AG04450 (cell line): ENCODE data around the gene C1orf52. TPM values are rescaled to one million over a fixed set of nuclear protein-coding genes. Genes with fewer than 3 reads are reported as not detected.

ENCODE experiments used
- CTCF ChIA-PET: fragments of 300-600, 350-600 bp; formaldehyde crosslinking; extraction: SDS; loops from one replicate; lab custom pipeline; 2022; ENCODE audit warnings: antibody characterized with exemption, inconsistent platforms; lab: Charles Lee
- POLR2A ChIA-PET: fragments of 350-600 bp; formaldehyde crosslinking; extraction: SDS; loops from one replicate; lab custom pipeline; 2021; ENCODE audit warnings: antibody characterized with exemption, inconsistent platforms; lab: Yijun Ruan, JAX
- DNase-seq: peaks from one replicate; pipeline ENCODE4 v3.0.0-alpha.2; 2011; ENCODE audit warnings: low read depth, low spot score
- H3K27ac ChIP-seq: one replicate; pipeline ENCODE4 v1.5.1; 2012; ENCODE audit warnings: low read depth, low read length, control low read depth
- H3K27me3 ChIP-seq: one replicate; pipeline ENCODE4 v1.6.0; 2012; ENCODE audit warnings: low read length; ENCODE audit not compliant: control insufficient read depth, insufficient read depth
- H3K4me3 ChIP-seq: 2 replicates; pipeline ENCODE4 v1.5.1; 2011; ENCODE audit warnings: mild to moderate bottlenecking, low read depth, low read length, control low read depth
- H3K9me3 ChIP-seq: 2 replicates; pipeline ENCODE4 v1.5.1; 2012; ENCODE audit warnings: low read length; ENCODE audit not compliant: control insufficient read depth, insufficient read depth
- polyA plus RNA-seq: library from polyadenylated mRNA; depleted of rRNA; stranded (reverse); fragments of >200 nt; gene quantifications from 2 replicates; pipeline ENCODE4 v1.2.3, GENCODE V29; 2011; rRNA removed
- small RNA-seq: library from RNA; depleted of rRNA; stranded (forward); fragments of <200 nt; gene quantifications from one replicate; pipeline ENCODE3, GENCODE V24; 2012; ENCODE audit warnings: low read depth; ENCODE audit not compliant: insufficient read length
- TF ChIP-seq, protein P1 (sequence below): IDR thresholded peaks from 2 replicates; pipeline ENCODE4 v1.5.1; 2011; ENCODE audit warnings: low read depth, low read length, control low read depth, inconsistent platforms

The C1orf52 gene
- polyA plus RNA-seq, 1 experiment = 31.2 TPM

DNA sequence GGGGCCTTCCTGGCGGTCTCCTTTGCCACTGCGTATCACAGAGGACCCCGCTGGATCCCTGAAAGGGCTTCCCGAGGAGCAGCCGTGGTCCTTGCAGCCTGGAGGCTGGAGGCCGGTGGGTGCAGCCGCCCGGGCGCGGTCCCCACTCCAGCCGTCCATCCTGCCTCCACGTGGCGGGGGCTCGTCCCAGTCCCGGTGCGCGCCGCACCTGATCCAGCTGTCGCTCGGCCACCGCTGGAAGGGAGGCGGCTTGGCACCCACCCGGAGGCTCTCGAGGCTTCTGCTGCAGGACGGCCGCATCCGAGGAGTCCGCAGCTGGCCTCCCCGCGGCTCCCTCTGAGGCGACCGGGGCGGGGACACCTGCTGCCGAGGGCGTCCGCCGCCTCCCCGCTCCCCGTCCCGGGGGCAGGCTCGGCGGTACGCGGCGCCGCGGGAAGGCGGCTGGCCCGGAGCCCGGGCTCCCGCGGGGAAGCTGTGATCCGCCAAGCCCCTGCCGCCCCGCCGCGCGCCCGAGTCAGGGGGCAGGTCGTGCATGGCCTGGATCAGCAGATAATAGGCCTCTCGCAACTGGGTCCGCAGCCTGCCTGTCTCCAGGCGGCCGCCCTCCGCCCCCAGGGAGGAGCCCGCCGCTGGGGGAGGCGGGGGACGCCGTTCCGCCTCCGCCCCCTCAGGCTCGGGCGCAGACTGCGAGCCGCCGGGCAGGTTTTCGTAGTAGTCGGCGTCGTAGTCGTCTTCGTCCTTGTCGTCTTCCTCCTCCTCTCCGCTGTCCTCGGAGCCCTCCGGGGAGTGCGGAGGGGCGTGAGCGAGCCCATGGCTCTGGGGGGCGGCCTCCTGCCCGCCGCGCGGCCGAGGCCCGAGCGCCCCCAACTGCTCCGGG is 58.8 kb downstream of the C1orf52 start, which contains the start of gene SYDE2:
TSS of gene SYDE2 (minus strand) at position 554 of the 877 bp plus-strand sequence. CDS start at position 534, 20 bp downstream.
- no peaks in the 10 kb centered on the region for H3K9me3 ChIP-seq
- H3K4me3 ChIP-seq = peak within 1 kb of the TSS; percentile 79
- ChIA-PET CTCF (interaction anchor here (1.7 to 2.0 kb wide), 3 partner anchors 54 to 256 kb away, joined by 6 to 11 read pairs (median 8); partner anchors contain the start of gene C1orf52), POLR2A (interaction anchor here (0.6 to 1.1 kb wide), 3 partner anchors 18 to 256 kb away, joined by 3 to 4 read pairs (median 3); no protein-coding TSS in a partner anchor)
- TF ChIP-seq, protein P1, sequence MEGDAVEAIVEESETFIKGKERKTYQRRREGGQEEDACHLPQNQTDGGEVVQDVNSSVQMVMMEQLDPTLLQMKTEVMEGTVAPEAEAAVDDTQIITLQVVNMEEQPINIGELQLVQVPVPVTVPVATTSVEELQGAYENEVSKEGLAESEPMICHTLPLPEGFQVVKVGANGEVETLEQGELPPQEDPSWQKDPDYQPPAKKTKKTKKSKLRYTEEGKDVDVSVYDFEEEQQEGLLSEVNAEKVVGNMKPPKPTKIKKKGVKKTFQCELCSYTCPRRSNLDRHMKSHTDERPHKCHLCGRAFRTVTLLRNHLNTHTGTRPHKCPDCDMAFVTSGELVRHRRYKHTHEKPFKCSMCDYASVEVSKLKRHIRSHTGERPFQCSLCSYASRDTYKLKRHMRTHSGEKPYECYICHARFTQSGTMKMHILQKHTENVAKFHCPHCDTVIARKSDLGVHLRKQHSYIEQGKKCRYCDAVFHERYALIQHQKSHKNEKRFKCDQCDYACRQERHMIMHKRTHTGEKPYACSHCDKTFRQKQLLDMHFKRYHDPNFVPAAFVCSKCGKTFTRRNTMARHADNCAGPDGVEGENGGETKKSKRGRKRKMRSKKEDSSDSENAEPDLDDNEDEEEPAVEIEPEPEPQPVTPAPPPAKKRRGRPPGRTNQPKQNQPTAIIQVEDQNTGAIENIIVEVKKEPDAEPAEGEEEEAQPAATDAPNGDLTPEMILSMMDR = no peak
- H3K27me3 ChIP-seq = no peaks in the 10 kb centered on the region
- DNase-seq = no peak
- peak within 1 kb of the TSS; percentile 39 for H3K27ac ChIP-seq

Small RNA genes within 50 kb of the gene (small RNA-seq; reads per million reads assigned to genes)
- not detected for gene RF00019

Other genes with a start within 250 kb of the C1orf52 start
- 0.05 TPM in 2 replicates for gene MCOLN3, start 211.2 kb downstream of the C1orf52 start, polyA plus RNA-seq
- 4.7 and 5.7 TPM in 2 replicates for gene SYDE2, start 58.6 kb downstream of the C1orf52 start, polyA plus RNA-seq
- 17.2 and 19.4 TPM in 2 replicates for gene BCL10, start 17.0 kb upstream of the C1orf52 start, polyA plus RNA-seq
- 83.7 and 102 TPM in 2 replicates for gene DDAH1, start 205.5 kb upstream of the C1orf52 start, polyA plus RNA-seq